Stimulated activated CD4-positive, alpha-beta T cell treated with anti-CD3 and anti-CD28 coated beads, Interleukin-1b, Interleukin-23, amount 100 ng/mL, for 1 hour (primary cell): Measurements from ENCODE around the gene ALX3.
A peak's percentile ranks its signal among the peaks of the same experiment; 100 is the strongest.

Experiments used
- DNase-seq, 2 donors: peaks; one replicate each; pipeline ENCODE4 v3.0.0-alpha.2; 2020; ENCODE audit warnings: low read depth in 2 of 2

Gene ALX3

GRCh38 chr1:110070671-110071242 is at the start of gene ALX3:
Gene ALX3 (minus strand): TSS chr1:110070672. CDS start chr1:110070612, 60 bp downstream.
- DNase-seq, result no peak

DNA sequence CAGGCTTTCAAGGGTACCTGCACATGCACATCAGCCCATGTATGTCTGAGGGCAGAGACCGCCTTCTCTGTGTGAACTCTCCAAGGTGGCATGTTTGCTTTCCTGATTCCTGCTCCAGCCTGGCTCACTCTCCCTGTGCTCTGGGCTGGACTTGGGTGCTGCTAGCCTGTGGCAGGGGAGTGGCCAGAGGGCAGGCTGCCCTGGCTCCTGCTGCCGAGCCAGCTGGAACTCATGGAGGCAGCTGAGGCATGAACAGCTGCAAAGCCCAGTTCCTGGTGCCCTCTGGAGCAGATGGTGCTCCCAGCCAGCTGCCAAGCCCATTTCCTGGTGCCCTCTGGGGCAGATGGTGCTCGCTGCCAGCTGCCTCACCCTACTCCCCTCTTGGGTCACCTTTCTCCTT is 49.4 kb upstream of the ALX3 start:
- DNase-seq, result no peak

DNA sequence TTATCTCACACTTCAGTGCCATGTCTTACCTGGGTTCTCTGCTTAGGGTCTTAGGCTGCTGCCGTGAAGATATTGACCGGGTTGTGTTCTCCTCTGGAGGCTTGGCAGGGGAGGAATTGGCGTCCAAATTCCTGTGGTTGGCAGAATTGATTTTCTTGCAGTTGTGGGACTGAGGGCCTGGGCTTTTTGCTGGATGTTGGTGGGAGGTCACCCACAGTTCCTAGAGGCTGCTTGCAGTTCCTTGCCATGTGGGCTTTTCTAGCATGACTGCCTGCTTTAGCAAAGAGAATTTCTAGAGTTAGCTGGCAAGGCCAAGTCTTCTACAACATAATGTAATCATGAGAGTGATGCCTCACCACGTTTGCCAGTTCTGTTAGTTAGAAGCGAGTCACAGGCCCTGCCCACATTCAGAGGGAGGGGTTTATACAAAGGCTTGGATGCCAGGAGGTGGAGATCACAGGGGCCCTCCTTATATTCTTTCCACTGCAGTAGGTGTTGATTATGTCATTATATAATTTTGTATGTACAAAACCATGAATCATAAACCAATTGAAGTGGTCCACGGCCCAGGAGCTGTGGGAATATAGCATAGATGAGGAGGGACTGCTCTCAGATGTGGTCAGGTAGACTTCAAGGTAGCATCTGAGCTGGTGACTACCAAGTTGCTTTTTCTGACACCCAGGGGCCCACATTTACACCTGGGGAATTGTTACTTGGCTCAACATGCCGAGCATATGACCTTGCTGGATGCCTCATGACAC is 48.3 kb upstream of the ALX3 start:
- DNase-seq, result no peak

DNA sequence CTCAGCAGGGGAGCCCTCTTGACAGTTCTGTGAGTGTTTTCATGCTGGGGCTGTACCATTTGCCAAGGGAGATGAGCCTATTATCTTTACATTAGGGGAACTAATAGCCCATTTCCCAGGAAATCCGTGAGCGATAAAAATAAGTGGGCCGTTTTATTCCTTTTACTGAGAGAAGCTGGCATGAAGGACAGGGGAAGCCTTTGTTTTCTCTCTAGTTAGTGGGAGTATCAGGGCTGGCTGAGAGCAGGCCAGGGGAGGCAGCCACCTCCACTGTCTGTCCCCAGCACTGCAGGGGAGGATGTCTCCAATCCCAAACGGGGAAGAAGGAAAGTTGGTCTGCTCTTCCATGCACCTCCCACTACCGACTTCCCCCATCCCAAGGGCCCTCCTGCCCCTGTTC is 44.3 kb upstream of the ALX3 start:
- DNase-seq, result no peak

- DNase-seq, result no peak
These were observed 43.7 kb upstream of the ALX3 start for GRCh38 chr1:110114173-110114572.

GRCh38 chr1:110113551-110113950 is 43.1 kb upstream of the ALX3 start:
- DNase-seq, result no peak

DNA sequence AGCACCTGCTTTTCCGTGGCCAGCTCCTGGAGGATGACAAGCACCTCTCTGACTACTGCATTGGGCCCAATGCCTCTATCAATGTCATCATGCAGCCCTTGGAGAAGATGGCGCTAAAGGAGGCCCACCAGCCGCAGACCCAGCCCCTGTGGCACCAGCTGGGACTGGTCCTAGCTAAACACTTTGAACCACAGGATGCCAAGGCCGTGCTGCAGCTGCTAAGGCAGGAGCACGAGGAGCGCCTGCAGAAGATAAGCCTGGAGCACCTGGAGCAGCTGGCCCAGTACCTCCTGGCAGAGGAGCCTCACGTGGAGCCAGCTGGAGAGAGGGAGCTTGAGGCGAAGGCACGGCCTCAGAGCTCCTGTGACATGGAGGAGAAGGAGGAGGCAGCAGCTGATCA is 42.2 kb upstream of the ALX3 start:
- no peak for DNase-seq

DNA sequence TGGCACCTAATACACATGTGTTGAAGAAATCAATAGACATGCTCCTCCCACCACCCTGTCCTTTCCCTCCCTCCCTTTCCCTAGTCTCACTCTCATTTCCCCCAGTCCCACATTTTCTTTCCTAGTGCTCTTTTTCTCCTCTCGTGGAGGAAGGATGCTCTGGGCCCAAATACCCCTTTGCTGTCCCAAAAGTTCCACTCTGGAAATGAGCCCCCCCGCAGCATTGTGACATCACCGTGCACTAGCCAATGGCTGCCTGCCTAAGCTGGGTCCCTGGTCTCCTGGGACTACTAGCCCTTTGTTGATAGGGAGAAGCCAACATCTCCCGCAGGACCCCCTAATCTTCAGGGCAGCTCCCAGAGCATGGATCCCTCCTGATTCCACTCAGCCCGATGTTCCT is 41.7 kb upstream of the ALX3 start, which contains the start of gene UBL4B:
TSS of gene UBL4B (plus strand) at position 301 of the 400 bp plus-strand sequence. CDS start at position 393, 92 bp downstream.
- DNase-seq, result no peak

DNA sequence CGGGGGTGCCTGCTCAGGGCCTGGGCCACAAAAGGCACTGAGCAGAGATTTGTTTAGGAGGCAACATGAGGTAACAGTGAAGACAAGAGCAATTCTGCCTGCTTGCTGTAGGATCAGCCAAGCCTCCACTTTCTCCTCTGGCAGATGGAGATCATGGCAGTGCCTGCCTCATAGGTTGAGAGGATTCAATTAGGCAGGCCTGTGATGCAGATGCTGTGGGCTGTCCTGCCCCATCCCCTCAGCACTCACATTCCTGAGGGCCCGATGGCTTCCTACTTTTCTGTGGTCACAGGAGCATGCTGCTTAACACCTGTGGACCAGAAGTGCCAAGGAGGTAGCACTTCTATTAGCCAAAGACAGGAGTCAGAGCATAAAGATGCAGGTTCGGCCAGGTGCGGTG is 40.6 kb upstream of the ALX3 start:
- no peak for DNase-seq

DNA sequence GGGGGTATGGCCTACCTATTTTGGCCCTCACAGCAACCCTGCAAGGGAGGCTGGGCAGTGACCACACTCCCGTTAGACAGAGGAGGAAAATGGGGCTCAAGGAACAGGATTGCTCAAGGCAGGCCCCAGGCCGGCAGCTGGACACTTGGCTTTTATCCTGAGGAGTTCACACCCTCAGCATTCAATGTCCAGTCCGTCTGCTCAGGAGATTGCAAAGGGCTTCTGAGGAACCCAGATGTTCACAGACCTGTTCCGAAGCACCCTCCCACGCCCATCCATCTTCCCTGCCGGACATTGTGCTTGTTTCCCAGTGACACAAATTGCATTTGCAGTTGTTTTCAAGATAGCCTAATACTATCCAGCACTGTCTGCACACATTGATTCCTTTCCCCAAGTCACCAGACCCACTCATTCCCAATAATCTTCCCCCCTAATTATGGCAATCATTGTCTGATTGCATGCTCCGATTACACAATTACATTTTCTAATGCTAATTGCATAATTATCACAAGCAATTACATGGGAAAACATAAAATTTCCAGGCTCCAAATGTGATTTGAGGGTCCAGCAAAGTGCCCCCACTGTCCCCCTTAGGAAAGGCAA is 37.5 kb upstream of the ALX3 start:
- DNase-seq, result no peak

DNA sequence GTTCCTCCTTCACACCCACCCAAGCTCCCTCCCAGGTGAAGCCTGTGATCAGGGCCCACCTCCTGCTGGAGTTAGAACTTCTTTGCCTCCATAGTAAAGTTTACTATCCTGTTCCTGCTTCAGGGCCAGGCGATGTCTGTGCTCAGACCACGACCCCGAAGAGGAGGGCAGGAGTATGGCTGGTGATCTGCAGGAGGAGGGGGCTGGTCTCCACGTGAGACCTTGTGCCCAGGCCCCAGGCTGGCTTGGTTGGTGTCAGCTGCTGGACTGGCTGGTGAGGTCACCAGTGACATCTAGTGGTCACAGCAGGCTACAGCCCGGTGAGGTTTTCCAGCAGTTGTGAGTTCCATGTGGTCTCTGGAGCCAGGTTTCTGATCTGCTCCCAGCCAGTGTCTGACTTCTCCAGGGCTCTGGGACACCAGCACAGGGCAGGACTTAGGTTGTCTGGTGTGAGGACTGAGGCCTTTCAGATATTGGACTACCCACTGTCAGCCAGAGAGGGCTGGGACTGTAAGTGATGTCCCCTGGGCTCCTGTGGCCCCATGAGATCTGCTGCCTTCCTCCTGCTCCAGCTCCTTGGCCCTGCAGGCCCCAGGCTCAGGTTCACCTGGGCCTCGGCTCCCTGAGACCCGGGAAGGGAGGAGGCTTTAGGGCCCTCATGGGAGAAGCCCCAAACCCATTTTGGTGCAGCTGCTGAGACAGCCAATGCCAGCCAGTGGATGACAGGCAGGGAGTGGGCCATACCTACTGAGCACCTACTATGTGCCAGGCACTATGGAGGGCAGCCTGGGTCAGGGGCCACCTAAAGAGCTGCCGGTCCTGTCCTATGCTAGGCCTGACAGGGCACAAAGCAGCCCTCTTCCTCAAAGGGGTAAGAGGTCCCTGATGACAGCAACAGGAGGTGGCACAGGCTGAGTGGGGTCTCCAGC is 35.8 kb upstream of the ALX3 start:
- peak; percentile 7 to 20 for DNase-seq

DNA sequence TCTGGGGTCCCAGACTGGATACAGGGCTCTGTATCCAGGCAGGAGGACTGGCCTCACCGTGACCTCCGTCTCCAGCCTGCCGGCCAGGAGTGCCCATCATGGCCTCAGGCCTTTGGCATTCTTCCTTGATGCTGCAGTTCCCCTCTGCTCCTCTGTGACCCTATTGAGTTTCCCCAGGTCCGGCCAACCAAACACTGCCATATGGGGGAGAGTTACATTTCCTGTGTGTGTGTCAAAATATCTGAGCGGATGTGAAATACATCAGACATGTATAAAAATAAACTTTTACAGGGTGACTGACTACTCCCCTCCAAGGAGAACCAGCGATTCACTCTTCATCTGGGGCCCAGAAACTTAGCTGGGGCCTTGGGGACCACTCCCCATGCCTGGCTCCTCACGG is 31.6 kb upstream of the ALX3 start:
- DNase-seq, result no peak

- no peak for DNase-seq
These were observed 29.9 kb upstream of the ALX3 start for GRCh38 chr1:110100335-110100734.

DNA sequence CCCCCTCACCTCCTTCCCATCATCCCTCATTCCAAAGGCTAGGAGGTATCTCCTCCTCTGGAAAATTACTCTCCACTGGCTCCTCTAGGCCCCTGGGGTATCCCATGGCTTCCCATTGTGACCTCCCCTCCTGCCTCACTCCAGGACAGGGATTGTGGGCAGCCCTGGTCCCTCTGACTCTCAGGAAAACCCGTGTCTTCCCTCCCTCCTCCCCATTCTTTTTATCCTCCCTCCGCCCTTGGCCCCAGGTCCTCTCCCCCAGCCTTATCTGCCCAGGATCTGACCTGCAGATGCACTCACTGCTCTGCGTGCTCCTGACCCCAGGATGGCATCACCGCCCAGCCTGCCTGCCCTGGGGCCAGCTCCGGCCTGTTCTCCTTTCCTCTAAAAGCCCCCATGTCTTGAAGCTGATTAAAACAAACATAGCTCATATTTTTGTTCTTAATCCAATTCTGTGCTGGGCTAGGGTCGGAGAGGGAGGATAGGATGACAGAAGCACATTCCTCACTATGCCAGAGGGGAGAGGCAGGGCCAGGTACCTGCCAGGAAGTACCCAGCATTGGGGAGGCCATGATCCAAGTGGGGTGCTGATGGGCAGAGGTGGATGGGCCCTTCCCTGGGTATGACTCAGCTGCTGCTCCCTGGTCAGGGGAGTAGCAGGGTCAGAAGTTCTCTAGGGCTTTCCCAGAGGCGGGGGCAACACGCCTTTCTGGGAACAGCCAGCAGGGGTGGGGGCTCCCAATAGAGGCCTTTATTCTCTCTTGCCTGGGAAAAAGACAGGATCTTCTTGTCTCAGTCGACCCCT is 28.0 kb upstream of the ALX3 start:
- DNase-seq, result no peak

GRCh38 chr1:110097507-110098221 is 27.2 kb upstream of the ALX3 start:
- DNase-seq, result no peak

DNA sequence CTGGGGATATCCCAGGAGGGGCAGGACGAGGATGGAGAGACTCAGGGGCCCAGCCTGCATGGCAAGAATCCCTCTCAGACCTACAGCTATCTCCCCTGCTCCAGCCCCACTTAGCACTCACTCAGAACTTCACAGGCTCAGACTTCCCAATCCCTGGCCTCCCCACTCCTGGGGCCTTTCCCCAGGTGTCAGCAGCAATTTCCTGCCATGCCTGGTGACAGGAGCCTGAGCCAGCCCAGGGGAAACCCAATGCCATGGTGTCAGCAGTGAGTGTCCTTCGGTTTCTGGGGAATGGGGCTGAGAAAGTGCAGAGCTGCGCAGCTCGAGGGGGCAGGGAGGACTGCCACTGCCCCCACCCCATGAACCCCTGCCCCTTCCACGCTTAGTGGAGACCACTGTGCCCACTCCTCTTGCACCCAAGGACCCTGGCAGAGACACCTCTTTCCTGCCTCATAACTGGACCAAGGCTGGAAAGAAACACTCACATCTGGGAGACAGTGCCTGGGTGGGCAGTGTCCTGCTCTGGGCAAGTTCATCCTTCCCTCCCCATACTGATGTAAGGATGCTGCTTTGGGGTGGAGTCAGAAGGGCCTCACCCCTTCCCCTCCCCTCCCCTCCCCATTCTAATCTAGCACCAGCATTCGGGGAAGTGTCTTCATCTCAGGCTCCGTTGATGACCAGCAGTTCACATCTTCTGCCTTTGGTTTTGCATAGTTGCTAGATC is 24.6 kb upstream of the ALX3 start:
- DNase-seq, result no peak

- no peak for DNase-seq
These were observed 22.5 kb upstream of the ALX3 start for GRCh38 chr1:110092991-110093390.

- no peak for DNase-seq
These were observed 21.3 kb upstream of the ALX3 start for GRCh38 chr1:110091791-110092190.

- no peak for DNase-seq
These were observed 20.9 kb upstream of the ALX3 start for GRCh38 chr1:110091381-110091780.
